ENCODE results near the gene SYNGR4.

- TF ChIP-seq POLR2AphosphoS5 (IDR thresholded peaks at IDR 0.05; ENCODE audit: low read depth, low read length) (no peak), POLR2A (IDR thresholded peaks at IDR 0.05; ENCODE audit: low read depth, low read length) (no peak), TAF1 (IDR thresholded peaks at IDR 0.05; ENCODE audit: borderline replicate concordance, low read depth, low read length) (no peak)
These were observed 9.4 kb downstream of the SYNGR4 start for GRCh38 chr19:48373567-48373966.

Measured in GM12892 (cell line).